HepG2 (cell line): ENCODE measurements around the gene SRP72. TPM values are rescaled to one million over a fixed set of nuclear protein-coding genes. Genes with fewer than 3 reads are reported as not detected.

Source experiments
- AKNA ChIP-seq: sonication (generic); formaldehyde crosslinking; IDR thresholded peaks from 2 replicates; pipeline ENCODE4 v1.4.0; 2020; ENCODE audit warnings: missing genetic modification reagents, borderline replicate concordance
- BRCA1 ChIP-seq: sonication (generic); formaldehyde crosslinking; IDR thresholded peaks from 2 replicates; pipeline ENCODE4 v1.4.0; 2020; ENCODE audit warnings: missing genetic modification reagents
- GATAD1 ChIP-seq: IDR thresholded peaks from 2 replicates; pipeline ENCODE4 v1.6.1; 2016; ENCODE audit warnings: missing genetic modification reagents, missing compliant biosample characterization
- PHF8 ChIP-seq: sonication (generic); formaldehyde crosslinking; IDR thresholded peaks from 2 replicates; pipeline ENCODE4 v1.5.0; 2020; ENCODE audit warnings: missing genetic modification reagents
- POLR2AphosphoS5 ChIP-seq: IDR thresholded peaks from 2 replicates; pipeline ENCODE4 v1.6.1; 2012; ENCODE audit warnings: low read depth, low read length
- REXO4 ChIP-seq: sonication (generic); formaldehyde crosslinking; IDR thresholded peaks from 2 replicates; pipeline ENCODE4 v1.8.0; 2022; ENCODE audit warnings: missing genetic modification reagents, mild to moderate bottlenecking, borderline replicate concordance
- ZBED4 ChIP-seq: sonication (generic); formaldehyde crosslinking; IDR thresholded peaks from 2 replicates; pipeline ENCODE4 v1.4.0; 2020; ENCODE audit warnings: missing genetic modification reagents, borderline replicate concordance
- ZBTB14 ChIP-seq: sonication (generic); formaldehyde crosslinking; IDR thresholded peaks from 2 replicates; pipeline ENCODE4 v1.4.0; 2020; ENCODE audit warnings: missing genetic modification reagents
- ZFP36L2 ChIP-seq: sonication (generic); formaldehyde crosslinking; IDR thresholded peaks from 2 replicates; pipeline ENCODE4 v1.4.0; 2020; ENCODE audit warnings: missing genetic modification reagents
- ZFP91 ChIP-seq: sonication (generic); formaldehyde crosslinking; IDR thresholded peaks from 2 replicates; pipeline ENCODE4 v1.9.0; 2022; ENCODE audit warnings: missing genetic modification reagents, mild to moderate bottlenecking, borderline replicate concordance
- ZFY ChIP-seq: sonication (generic); formaldehyde crosslinking; IDR thresholded peaks from 2 replicates; pipeline ENCODE4 v1.4.0; 2020; ENCODE audit warnings: missing genetic modification reagents
- ZNF160 ChIP-seq: sonication (generic); formaldehyde crosslinking; IDR thresholded peaks from 2 replicates; pipeline ENCODE4 v1.8.0; 2022; ENCODE audit warnings: mild to moderate bottlenecking, inconsistent platforms, missing genetic modification reagents
- ZNF704 ChIP-seq: sonication (generic); formaldehyde crosslinking; IDR thresholded peaks from 2 replicates; pipeline ENCODE4 v1.8.1; 2023; ENCODE audit warnings: mild to moderate bottlenecking, inconsistent platforms, moderate library complexity, missing genetic modification reagents, borderline replicate concordance
- ZNF709 ChIP-seq: sonication (generic); formaldehyde crosslinking; IDR thresholded peaks from 2 replicates; pipeline ENCODE4 v1.5.0; 2020; ENCODE audit warnings: mild to moderate bottlenecking, missing genetic modification reagents
- ZNF839 ChIP-seq: sonication (generic); formaldehyde crosslinking; IDR thresholded peaks from 2 replicates; pipeline ENCODE4 v1.4.0; 2020; ENCODE audit warnings: missing genetic modification reagents, mild to moderate bottlenecking, borderline replicate concordance
- polyA plus RNA-seq, 8 experiments: library from polyadenylated mRNA; depleted of rRNA in 3 of 8; stranded (reverse) in 7 of 8; unstranded in 1 of 8; fragments of >200 nt; fragmentation: Illumina TruSeq in 4 of 8; extraction: Trizol in 4 of 8; gene quantifications; 2 replicates each; pipeline versions ENCODE4 v1.2.1 to v1.2.3, GENCODE V29; 2011 to 2016; ENCODE audit warnings: low read depth in 4 of 8, missing spikeins in 1 of 8, mixed read lengths in 1 of 8; ENCODE audit not compliant: insufficient read depth in 1 of 8
- total RNA-seq, 5 experiments: library from RNA; depleted of rRNA; stranded (reverse); fragments of >200 nt; fragmentation: Illumina TruSeq; extraction: Trizol; gene quantifications; 2 replicates each; pipeline ENCODE4 v1.2.3, GENCODE V29; 2016; ENCODE audit warnings: low read depth in 1 of 5

SRP72 gene
- total and polyA plus RNA-seq, 2 of the 13 experiments (the other 11 are each of a cell fraction or from before 2014, with no cell fraction given) = 64.9 to 75.6 TPM

- TF ChIP-seq ZBED4 (CRISPR knock-in tag) (no peak), ZNF160 (CRISPR knock-in tag) (0 out of 2 replicates have a peak, but pooled peaks have one; percentile 24), POLR2AphosphoS5 (peak; percentile 98), ZFP36L2 (0 out of 2 replicates have a peak, but pooled peaks have one; percentile 29), GATAD1 (peak; percentile 91), BRCA1 (CRISPR knock-in tag) (no peak), PHF8 (CRISPR knock-in tag) (peak; percentile 96), ZFY (CRISPR knock-in tag) (peak; percentile 71; the same call in 1 of the 2 replicates), ZNF839 (CRISPR knock-in tag) (no peak), AKNA (CRISPR knock-in tag) (no peak; the same call in 1 of the 2 replicates), ZFP91 (CRISPR knock-in tag) (peak; percentile 97; the same call in 1 of the 2 replicates), ZNF704 (CRISPR knock-in tag) (peak; percentile 36; the same call in 1 of the 2 replicates), REXO4 (CRISPR knock-in tag) (no peak), ZBTB14 (no peak), ZNF709 (CRISPR knock-in tag) (no peak)
These were observed at the start of gene SRP72 (continued) for GRCh38 chr4:56467284-56468096.
